Left ventricle myocardium inferior (tissue), 1 donor: ENCODE results near the gene PTGDS. TPM values are rescaled to one million over a fixed set of nuclear protein-coding genes. Genes with fewer than 3 reads are reported as not detected.

Source experiments
- DNase-seq: peaks from one replicate; pipeline ENCODE4 v3.0.0-alpha.2; 2020
- H3K27ac ChIP-seq: fragments of 200-600 bp; replicated peaks from 2 replicates; pipeline ENCODE4 v1.8.0; 2021
- H3K27me3 ChIP-seq: fragments of 200-600 bp; 2 replicates; pipeline ENCODE4 v1.8.0; 2021; ENCODE audit warnings: low read depth
- H3K36me3 ChIP-seq: fragments of 200-600 bp; 2 replicates; pipeline ENCODE4 v1.8.0; 2021
- H3K4me1 ChIP-seq: fragments of 200-600 bp; 2 replicates; pipeline ENCODE4 v1.8.0; 2021
- H3K4me3 ChIP-seq: fragments of 200-600 bp; 2 replicates; pipeline ENCODE4 v1.8.0; 2021; ENCODE audit warnings: mild to moderate bottlenecking, moderate library complexity
- H3K9me3 ChIP-seq: fragments of 200-600 bp; replicated peaks from 2 replicates; pipeline ENCODE4 v1.8.0; 2021
- intact Hi-C: fragments of 100-400 bp; cut with micrococcal nuclease; formaldehyde crosslinking; loops from one replicate; pipeline ENCODE4 v1.11.0; 2022
- total RNA-seq: library from RNA; stranded (reverse); fragmentation: NEBNext Ultra II Directional; extraction: Animal tissue kit (Norgen Biotek cat#: 25700); gene quantifications from one replicate; pipeline ENCODE4 v1.2.1, GENCODE V29; 2021
- TF ChIP-seq, protein P1 (sequence below): fragments of 200-600 bp; IDR thresholded peaks from 2 replicates; pipeline ENCODE4 v1.8.0; 2021; ENCODE audit warnings: antibody characterized with exemption, mild to moderate bottlenecking, borderline replicate concordance
- donor health status: DM: no; HTN: yes; CAD: no; lungs with severe emphysema.

The PTGDS gene
- total RNA-seq, 1 donor from 2014 or later: 3,579 TPM

DNA sequence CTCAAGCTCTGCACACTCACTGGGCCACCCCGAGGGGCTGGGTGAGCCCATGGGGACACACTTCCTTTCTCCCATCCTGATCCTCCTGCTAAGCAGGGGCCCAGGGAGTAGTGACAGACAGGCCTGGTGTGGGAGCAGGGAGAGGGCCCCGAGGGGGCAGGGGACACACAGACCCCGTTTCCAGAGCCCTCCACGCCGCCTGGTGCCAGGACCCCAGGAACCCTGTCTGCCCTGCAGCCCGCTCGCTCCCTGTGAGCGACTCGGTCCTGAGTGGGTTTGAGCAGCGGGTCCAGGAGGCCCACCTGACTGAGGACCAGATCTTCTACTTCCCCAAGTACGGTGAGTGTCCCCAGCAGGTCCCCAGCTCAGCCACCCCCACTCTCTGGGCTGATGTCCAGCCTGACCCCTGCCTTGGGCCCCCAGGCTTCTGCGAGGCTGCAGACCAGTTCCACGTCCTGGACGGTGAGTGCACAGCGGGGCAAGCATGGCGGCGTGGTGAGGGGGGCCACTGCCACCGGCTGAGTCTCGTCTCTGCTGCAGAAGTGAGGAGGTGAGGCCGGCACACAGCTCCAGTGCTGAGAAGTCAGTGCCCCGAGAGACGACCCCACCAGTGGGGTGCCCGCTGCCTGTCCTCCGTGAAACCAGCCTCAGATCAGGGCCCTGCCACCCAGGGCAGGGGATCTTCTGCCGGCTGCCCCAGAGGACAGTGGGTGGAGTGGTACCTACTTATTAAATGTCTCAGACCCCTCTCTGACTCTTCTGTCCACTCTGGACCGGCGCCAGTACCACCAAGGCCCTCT is 30.9 kb upstream of the PTGDS start:
- intact Hi-C loops: no loop called here
- TF ChIP-seq, protein P1, sequence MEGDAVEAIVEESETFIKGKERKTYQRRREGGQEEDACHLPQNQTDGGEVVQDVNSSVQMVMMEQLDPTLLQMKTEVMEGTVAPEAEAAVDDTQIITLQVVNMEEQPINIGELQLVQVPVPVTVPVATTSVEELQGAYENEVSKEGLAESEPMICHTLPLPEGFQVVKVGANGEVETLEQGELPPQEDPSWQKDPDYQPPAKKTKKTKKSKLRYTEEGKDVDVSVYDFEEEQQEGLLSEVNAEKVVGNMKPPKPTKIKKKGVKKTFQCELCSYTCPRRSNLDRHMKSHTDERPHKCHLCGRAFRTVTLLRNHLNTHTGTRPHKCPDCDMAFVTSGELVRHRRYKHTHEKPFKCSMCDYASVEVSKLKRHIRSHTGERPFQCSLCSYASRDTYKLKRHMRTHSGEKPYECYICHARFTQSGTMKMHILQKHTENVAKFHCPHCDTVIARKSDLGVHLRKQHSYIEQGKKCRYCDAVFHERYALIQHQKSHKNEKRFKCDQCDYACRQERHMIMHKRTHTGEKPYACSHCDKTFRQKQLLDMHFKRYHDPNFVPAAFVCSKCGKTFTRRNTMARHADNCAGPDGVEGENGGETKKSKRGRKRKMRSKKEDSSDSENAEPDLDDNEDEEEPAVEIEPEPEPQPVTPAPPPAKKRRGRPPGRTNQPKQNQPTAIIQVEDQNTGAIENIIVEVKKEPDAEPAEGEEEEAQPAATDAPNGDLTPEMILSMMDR: no peak
- Histone ChIP-seq H3K4me1 (peaks cover 75% of the 10 kb centered on the region), H3K4me3 (no peak overlapping the region), H3K9me3 (no peaks in the 10 kb centered on the region), H3K36me3 (peaks cover 19% of the 10 kb centered on the region), H3K27me3 (no peaks in the 10 kb centered on the region), H3K27ac (no peak overlapping the region)
- DNase-seq: no peak

DNA sequence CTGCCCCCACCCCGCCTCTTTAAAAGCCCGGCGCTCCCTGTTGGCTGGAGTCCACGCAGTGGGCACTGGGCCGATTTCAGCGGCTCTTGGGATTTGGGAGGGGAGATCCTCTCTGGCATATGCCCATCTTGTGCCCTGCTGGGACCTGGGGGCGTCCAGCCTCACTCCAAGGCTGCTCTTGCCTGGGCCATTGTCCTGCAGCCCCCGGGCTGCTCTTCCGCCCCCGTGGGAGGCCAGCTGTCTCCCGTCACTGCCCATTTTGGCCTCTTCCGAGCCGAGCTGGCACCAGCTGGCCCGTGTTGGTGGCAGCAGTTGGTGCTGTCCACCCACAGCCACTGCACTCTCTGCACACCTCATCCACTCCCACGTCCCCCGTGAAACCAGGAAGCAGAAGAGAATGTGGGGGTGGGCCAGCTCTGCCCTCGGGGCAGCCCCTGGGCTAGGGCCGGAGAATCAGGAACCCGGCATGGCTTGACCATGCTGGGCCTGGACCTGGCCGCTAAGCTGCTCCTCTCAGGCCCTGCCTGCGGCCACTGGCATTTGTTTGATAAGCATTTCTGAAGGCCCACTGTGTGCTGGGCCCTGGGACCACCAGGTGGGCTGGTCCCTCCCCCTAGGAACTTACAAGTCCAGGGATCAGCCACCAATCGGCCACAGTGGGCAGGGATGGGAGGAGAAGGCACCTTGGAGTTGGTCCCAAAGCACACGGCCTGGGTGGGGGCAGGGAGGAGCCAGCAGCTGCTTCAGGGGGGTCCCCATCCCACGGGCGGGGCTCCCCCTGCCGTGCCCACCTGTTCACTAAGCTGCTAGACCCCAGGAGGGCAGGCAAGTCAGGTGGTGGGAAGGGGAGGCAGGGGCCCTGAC is 30.0 kb upstream of the PTGDS start:
- Histone ChIP-seq H3K4me1 (peaks cover 77% of the 10 kb centered on the region), H3K27me3 (no peaks in the 10 kb centered on the region), H3K36me3 (peaks cover 11% of the 10 kb centered on the region), H3K27ac (peak overlapping the region; percentile 94), H3K4me3 (no peak overlapping the region), H3K9me3 (no peaks in the 10 kb centered on the region)
- intact Hi-C loops: no loop called here
- TF ChIP-seq, protein P1: no peak
- DNase-seq: no peak

DNA sequence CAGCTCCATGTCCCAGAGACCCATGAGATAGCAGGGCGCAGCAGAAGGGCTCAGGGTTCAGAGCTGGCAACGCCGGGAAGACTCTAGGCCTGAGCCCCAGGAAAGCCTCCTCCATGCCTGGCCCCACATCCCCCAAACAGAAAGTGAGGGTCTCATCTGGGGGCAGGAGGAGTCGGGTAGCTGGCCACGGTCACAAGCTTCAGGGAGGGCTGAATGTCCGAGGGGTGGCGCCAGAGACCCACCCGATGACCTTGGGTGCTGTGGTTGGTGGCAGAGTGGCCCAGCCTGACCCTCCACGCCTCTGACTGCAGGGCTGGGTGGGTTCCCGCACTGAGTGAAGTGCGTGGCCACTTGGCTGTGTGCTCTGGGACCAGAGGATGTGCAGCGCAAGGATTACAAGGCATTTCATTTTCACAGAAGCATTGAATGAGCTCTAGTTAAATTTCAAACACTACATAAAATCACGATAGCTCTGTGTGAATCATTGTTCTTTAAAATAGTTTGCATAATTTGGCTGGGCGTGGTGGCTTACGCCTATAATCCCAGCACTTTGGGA is 29.3 kb upstream of the PTGDS start:
- TF ChIP-seq, protein P1: peak; percentile 79
- Histone ChIP-seq H3K36me3 (peaks cover 3% of the 10 kb centered on the region), H3K4me1 (peaks cover 75% of the 10 kb centered on the region), H3K27ac (peak overlapping the region; percentile 94), H3K4me3 (no peak overlapping the region), H3K27me3 (no peaks in the 10 kb centered on the region), H3K9me3 (no peaks in the 10 kb centered on the region)
- intact Hi-C loops: no loop called here
- peak; percentile 71 for DNase-seq

DNA sequence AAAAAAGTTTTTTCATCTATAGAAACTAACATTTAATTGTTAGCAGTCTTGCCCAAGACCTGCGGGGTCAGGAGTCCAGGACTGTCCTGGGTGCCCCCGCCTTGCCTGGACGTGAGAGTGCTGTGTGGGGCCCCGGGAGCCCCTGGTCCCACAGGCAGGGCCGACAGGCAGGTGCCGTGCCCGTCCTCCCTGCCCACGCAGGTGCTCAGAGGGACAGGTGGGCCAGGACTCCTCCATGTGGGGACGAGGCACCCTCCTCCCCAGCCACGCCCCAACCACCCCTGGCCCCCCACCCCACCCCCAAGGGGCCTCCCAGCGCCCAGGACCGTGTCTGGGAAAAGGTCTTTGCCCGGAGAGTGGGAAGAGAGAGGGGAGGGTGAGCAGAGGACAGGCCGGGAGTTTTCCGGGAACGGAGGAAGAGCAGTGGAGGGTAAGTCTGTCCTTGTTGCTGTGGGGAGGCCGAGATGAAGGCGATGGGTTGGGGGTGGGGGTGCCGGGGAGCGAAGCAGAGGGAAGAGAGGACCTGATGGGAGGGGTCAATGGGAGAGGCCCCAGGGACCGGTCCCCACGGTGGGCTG is 28.0 kb upstream of the PTGDS start:
- H3K27ac ChIP-seq: peak overlapping the region; percentile 94
- no peaks in the 10 kb centered on the region for H3K27me3 ChIP-seq
- TF ChIP-seq, protein P1: no peak
- peaks cover 64% of the 10 kb centered on the region for H3K4me1 ChIP-seq
- DNase-seq: no peak
- no peaks in the 10 kb centered on the region for H3K9me3 ChIP-seq
- peak overlapping the region; percentile 79 for H3K4me3 ChIP-seq
- intact Hi-C loops: no loop called here
- H3K36me3 ChIP-seq: no peaks in the 10 kb centered on the region
